Activated gamma-delta T cell (primary cell): ENCODE measurements around the gene TRPM2.

Source experiments
- DNase-seq: peaks from one replicate; lab custom pipeline; 2025; lab: John Stamatoyannopoulos, UW

TRPM2 gene

GRCh38 chr21:44485254-44485793 lies 131.9 kb downstream of the TRPM2 start:
- no peak for DNase-seq

- no peak for DNase-seq
Measured at GRCh38 chr21:44485796-44486195, 132.4 kb downstream of the TRPM2 start.

DNA sequence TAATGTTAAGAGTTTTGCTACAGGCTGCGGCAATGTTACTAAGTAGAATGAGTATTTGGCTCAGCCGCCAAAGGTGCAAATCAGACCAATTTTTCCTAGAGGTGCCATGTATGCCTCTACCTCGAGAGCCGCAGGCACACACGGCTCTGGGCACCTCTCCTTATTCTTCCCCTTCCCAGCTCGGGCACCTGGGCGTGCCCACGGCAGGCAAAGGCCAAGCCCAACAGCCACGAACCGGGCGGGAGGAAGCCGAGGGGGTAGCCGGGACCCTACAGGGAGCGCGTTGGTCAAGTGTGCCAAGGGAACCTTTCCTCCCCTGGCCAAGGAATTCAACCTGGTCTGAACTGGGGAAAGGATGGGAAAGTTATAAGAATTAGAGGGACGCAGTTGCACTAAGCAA lies 132.9 kb downstream of the TRPM2 start:
- no peak for DNase-seq

DNA sequence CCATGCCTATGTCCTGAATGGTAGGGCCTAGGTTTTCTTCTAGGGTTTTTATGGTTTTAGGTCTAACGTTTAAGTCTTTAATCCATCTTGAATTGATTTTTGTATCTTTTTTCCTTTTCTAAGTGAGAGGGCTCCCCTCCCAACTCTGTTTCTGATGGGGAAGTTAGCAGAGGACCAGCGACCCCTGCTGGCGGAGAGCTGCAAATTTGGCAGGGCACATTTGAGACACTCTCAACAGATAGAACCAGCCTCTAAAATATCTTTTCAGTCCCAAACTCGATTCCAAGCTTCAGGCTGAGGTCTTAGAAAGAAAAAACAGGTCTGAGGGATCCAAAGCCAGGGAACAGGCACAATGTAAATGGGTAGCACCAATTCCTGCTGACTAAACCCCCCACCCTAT lies 134.4 kb downstream of the TRPM2 start:
- DNase-seq, result no peak

DNA sequence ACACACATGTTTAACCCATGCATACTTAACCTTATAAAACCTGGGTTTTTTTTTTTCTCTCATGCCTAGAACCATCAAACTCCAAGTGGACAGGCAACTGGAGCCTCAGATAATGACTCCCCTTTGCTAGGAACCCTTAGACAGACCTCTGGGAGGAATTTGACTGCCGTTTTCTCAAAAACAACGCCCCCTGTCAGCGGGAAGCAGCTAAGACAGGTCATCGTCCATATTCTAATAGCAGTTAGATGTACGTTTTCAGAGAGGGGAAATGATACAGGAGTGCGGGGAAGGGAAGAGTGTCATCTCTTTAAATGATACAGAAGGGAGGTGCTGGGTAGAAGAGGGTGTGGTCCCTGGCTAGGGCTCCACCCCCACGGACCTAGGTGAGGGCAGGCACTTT lies 136.5 kb downstream of the TRPM2 start:
- no peak for DNase-seq

- no peak for DNase-seq
Measured at GRCh38 chr21:44490405-44490804, 137.0 kb downstream of the TRPM2 start.

- no peak for DNase-seq
Measured at GRCh38 chr21:44490816-44491215, 137.4 kb downstream of the TRPM2 start.
